MM.1S (cell line): ENCODE measurements around the gene ENTREP1.

ENCODE experiments used
- DNase-seq: peaks from one replicate; pipeline ENCODE4 v3.0.0-alpha.2; 2015
- H2AFZ ChIP-seq: fragments of 300-600 bp; sonication (generic); 2 replicates; pipeline ENCODE4 v1.6.0; 2016; ENCODE audit warnings: antibody characterized with exemption, low read length
- H3F3A ChIP-seq: fragments of 300-600 bp; sonication (generic); 2 replicates; pipeline ENCODE4 v1.6.1; 2016; ENCODE audit warnings: mild to moderate bottlenecking, antibody characterized with exemption, low read length, moderate library complexity, mixed read lengths; ENCODE audit not compliant: insufficient read depth
- H3K27ac ChIP-seq: fragments of 300-600 bp; sonication (generic); 2 replicates; pipeline ENCODE4 v1.5.1; 2016; ENCODE audit warnings: mild to moderate bottlenecking, low read length
- H3K27me3 ChIP-seq: fragments of 300-600 bp; sonication (generic); replicated peaks from 2 replicates; pipeline ENCODE4 v1.6.0; 2016; ENCODE audit warnings: low read length; ENCODE audit not compliant: insufficient read depth
- H3K36me3 ChIP-seq: fragments of 300-600 bp; sonication (generic); replicated peaks from 2 replicates; pipeline ENCODE4 v1.6.1; 2016; ENCODE audit warnings: mild to moderate bottlenecking, low read length, mixed read lengths; ENCODE audit not compliant: insufficient read depth
- H3K4me1 ChIP-seq: fragments of 300-600 bp; sonication (generic); 2 replicates; pipeline ENCODE4 v1.6.1; 2016; ENCODE audit warnings: low read length, mixed read lengths
- H3K4me2 ChIP-seq: fragments of 300-600 bp; sonication (generic); 2 replicates; pipeline ENCODE4 v1.6.0; 2016; ENCODE audit warnings: low read depth, low read length
- H3K4me3 ChIP-seq: fragments of 300-600 bp; sonication (generic); 2 replicates; pipeline ENCODE4 v1.5.1; 2016; ENCODE audit warnings: low read length, mixed read lengths
- H3K79me2 ChIP-seq: fragments of 300-600 bp; sonication (generic); 2 replicates; pipeline ENCODE4 v1.6.1; 2016; ENCODE audit warnings: mixed run types, low read length, mixed read lengths
- H3K9ac ChIP-seq: fragments of 300-600 bp; sonication (generic); 2 replicates; pipeline ENCODE4 v1.6.1; 2016; ENCODE audit warnings: low read length, mixed read lengths
- H3K9me2 ChIP-seq: fragments of 300-600 bp; sonication (generic); replicated peaks from 2 replicates; pipeline ENCODE4 v1.6.1; 2016; ENCODE audit warnings: mild to moderate bottlenecking, low read length, mixed read lengths; ENCODE audit not compliant: insufficient read depth
- H3K9me3 ChIP-seq: fragments of 300-600 bp; sonication (generic); replicated peaks from 2 replicates; pipeline ENCODE4 v1.6.1; 2016; ENCODE audit warnings: mild to moderate bottlenecking, low read length, mixed read lengths; ENCODE audit not compliant: insufficient read depth
- H4K20me1 ChIP-seq: fragments of 300-600 bp; sonication (generic); 2 replicates; pipeline ENCODE4 v1.6.1; 2016; ENCODE audit warnings: mild to moderate bottlenecking, low read length, moderate library complexity, mixed read lengths; ENCODE audit not compliant: insufficient read depth
- CTCF ChIP-seq: fragments of 300-600 bp; sonication (generic); IDR thresholded peaks from 2 replicates; pipeline ENCODE4 v1.5.1; 2016; ENCODE audit warnings: antibody characterized with exemption, low read length, mixed read lengths
- EZH2 ChIP-seq: fragments of 300-600 bp; sonication (generic); optimal IDR thresholded peaks from 2 replicates; pipeline ENCODE3; 2017; ENCODE audit warnings: low read depth, mild to moderate bottlenecking, antibody characterized with exemption, low read length, mixed read lengths
- EZH2phosphoT487 ChIP-seq: fragments of 300-600 bp; sonication (generic); IDR thresholded peaks from 2 replicates; pipeline ENCODE4 v1.6.1; 2018; ENCODE audit warnings: antibody characterized with exemption, low read length

ENTREP1 gene

DNA sequence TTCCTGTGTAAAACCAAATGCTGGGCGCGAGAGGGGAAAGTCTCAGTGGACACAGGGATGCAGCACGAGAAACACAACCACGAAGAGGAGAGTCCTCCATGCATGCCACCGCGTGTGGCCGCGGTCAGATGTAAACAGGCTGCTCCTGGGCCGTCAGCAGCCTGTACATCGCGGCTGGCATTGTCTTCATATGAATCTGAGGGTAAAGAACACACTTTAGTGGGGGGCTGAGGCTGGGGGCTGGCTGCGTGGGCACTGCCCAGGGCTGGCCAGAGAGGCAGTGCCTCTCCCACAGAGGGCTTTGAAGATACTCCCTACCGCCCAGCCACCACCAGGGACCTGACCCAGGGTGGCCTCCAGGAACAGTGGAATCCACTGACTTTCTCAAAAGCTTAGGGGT lies 106.2 kb downstream of the ENTREP1 start:
- Histone ChIP-seq H3F3A (no peaks in the 10 kb centered on the region), H3K4me3 (no peak overlapping the region), H3K27me3 (no peaks in the 10 kb centered on the region), H3K9me3 (no peaks in the 10 kb centered on the region), H3K27ac (no peak overlapping the region), H3K4me1 (no peaks in the 10 kb centered on the region), H4K20me1 (no peaks in the 10 kb centered on the region), H3K9me2 (no peaks in the 10 kb centered on the region), H3K9ac (no peak overlapping the region), H2AFZ (no peak overlapping the region), H3K36me3 (no peaks in the 10 kb centered on the region), H3K79me2 (no peaks in the 10 kb centered on the region), H3K4me2 (no peak overlapping the region)
- TF ChIP-seq EZH2 (no peak), CTCF (no peak), EZH2phosphoT487 (no peak)
- no peak for DNase-seq

DNA sequence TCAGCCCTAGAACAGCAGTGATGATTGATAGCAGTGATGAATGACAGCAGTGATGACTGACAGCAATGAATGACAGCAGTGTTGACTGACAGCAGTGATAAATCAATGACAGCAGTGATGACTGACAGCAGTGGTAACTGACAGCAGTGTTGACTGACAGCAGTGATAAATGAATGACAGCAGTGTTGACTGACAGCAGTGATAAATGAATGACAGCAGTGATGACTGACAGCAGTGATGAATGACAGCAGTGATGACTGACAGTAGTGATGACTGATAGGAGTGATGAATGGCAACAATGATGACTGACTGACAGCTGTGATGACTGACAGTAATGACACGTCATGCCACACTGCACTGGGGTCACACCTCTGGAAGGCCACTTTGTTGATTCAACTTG lies 106.8 kb downstream of the ENTREP1 start:
- no peak for DNase-seq
- H3F3A ChIP-seq: no peaks in the 10 kb centered on the region
- H2AFZ ChIP-seq: no peak overlapping the region
- no peaks in the 10 kb centered on the region for H3K27me3 ChIP-seq
- no peak overlapping the region for H3K4me2 ChIP-seq
- H4K20me1 ChIP-seq: no peaks in the 10 kb centered on the region
- no peaks in the 10 kb centered on the region for H3K79me2 ChIP-seq
- no peaks in the 10 kb centered on the region for H3K36me3 ChIP-seq
- H3K9me3 ChIP-seq: no peaks in the 10 kb centered on the region
- no peak for TF ChIP-seq EZH2phosphoT487
- TF ChIP-seq EZH2: no peak
- TF ChIP-seq CTCF: no peak
- no peak overlapping the region for H3K9ac ChIP-seq
- H3K4me3 ChIP-seq: no peak overlapping the region
- H3K4me1 ChIP-seq: no peaks in the 10 kb centered on the region
- H3K9me2 ChIP-seq: no peaks in the 10 kb centered on the region
- H3K27ac ChIP-seq: no peak overlapping the region

GRCh38 chr9:69432623-69433022 lies 107.6 kb downstream of the ENTREP1 start:
- Histone ChIP-seq H3K4me3 (no peak overlapping the region), H3K9me2 (no peaks in the 10 kb centered on the region)

More at GRCh38 chr9:69432623-69433022, 107.6 kb downstream of the ENTREP1 start:
- no peak overlapping the region for H3K4me2 ChIP-seq
- H3F3A ChIP-seq: no peaks in the 10 kb centered on the region
- TF ChIP-seq EZH2phosphoT487: no peak
- TF ChIP-seq EZH2: no peak
- no peak for TF ChIP-seq CTCF
- H3K9me3 ChIP-seq: no peaks in the 10 kb centered on the region
- no peaks in the 10 kb centered on the region for H3K79me2 ChIP-seq
- H3K27me3 ChIP-seq: no peaks in the 10 kb centered on the region
- H2AFZ ChIP-seq: no peak overlapping the region
- no peak overlapping the region for H3K27ac ChIP-seq
- H3K9ac ChIP-seq: no peak overlapping the region
- DNase-seq: no peak
- H4K20me1 ChIP-seq: no peaks in the 10 kb centered on the region
- no peaks in the 10 kb centered on the region for H3K4me1 ChIP-seq
- H3K36me3 ChIP-seq: no peaks in the 10 kb centered on the region
